Stimulated activated CD8-positive, alpha-beta memory T cell treated with anti-CD3 and anti-CD28 coated beads, Interleukin-12 subunit alpha, Interleukin-12 subunit beta, amount 100 ng/mL, for 1 hour (primary cell): ENCODE data around the gene P3H1.

Source experiments
- DNase-seq: peaks from one replicate; pipeline ENCODE4 v3.0.0-alpha.2; 2020; ENCODE audit warnings: low read depth

P3H1 gene

DNA sequence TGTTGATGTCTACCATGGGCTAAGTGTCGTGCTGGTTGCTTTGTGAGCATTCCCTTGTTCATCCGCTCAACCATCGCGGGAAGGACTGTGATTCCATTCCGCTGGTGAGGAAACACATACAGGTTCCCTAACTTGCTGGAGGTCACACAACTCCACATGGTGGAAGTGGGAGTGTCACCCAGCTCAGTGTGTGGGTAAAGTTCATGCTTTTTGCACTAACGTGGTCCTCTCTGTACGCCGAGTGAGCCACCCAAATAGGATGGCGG is 22.7 kb downstream of the P3H1 start:
- no peak for DNase-seq

DNA sequence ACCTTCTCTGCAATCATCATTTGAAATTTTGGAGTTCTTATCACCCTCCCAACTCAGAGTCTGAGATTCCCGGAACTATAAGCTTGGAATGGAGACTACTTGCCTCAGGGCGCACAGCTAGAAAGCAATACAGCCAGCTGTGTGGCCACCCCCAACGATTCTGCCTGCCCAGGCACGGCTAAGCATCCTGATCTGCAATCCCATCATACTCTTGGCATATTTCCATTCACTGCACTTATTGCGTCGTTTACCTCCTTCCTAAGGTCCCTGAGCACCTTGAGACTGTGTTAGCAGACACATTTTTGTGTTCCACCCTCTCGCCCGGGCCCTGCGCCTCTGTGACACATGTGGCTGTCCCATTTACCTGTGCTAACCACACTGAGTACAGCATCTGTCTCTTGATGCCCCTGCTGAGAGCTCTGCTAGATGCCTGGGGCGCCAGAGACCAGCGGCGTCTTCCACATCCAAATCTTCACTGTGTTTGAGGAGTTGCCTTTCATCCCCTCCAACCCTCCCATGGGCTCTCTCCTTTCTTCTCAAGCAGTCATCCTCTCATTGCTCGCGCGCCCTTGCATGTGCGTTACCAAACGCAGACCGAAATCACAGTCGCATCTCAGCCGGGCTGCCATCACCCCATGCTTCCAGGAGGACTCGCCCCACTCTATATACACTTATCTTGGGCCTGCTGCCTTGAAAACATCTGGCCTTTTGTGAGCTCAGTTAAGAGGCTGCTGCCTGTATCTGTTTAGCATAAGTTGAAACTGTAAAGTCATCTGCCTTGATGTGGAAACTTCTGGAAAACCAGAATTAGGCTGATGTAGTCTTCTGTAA is 23.3 kb downstream of the P3H1 start:
- DNase-seq: no peak

DNA sequence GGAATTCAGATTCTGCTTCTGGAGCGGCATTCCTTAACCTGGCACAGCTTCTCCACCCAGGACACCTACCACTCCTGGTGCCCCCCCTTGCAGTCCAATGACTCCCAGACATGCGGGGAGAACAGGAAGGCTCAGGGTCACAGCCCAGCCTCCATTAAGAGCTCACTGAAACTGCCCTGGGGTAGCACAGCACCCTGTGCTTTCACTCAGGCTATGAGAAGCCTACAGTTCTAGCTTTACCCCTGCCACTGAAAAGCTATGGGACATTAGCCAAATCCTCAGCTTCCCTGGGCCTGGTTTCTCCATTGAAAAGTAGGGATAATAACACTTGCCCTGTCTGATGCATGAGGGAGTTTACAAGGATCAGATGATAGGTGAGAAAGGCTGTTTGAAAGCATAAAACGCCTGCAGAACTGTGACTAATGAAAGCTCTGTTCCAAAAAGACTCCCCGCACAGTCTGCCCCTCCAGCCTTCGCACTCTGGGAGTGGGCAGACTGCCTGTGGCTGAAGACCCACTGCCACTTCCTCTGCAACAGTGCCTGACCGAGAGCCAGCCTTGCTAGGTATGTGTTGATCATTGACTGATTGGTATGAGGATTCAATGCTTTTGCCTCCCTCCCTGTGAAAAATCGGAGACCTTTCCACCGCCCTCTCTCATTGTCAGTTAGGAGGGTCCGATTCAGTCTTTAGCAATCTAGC is 24.1 kb downstream of the P3H1 start:
- no peak for DNase-seq

DNA sequence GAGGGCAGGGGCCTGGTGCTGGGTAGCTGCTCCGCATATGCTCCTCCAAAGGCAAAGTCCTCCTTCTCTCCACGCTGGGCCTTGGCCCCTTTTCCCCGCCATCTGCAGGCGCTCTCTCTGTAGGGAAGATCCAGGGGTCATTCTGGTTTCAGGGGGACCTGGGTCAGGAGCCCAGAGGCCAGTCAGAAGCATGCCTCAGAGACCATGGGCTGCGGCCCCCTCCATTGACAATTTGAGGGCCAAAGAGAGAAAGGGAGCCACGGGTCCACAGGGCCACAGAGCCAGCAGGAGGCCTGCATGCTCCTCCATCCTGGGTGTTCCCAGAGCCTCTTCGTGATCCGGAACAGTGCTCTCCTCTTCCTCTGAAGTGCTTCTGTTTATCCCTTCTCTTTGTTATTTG is 24.7 kb downstream of the P3H1 start:
- no peak for DNase-seq

DNA sequence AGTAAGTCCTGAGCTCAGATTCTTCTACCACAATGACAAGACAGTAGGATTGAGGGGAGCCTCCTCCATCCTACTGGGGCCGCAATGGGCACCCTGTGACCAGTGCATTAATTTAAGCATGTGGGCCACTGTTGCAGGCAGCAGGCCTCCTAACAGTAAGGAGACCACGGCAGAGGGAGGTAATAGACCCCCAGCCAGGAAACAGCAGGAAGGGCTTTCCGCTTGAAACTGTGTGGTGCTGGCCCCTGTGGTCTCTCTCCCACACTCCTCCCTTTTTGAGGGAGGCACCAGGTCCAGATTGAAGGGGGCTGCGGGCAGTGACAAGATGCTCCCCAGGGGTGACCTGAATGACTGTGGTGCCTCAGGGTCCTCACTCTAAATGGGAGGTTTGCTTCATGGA is 25.1 kb downstream of the P3H1 start:
- no peak for DNase-seq

DNA sequence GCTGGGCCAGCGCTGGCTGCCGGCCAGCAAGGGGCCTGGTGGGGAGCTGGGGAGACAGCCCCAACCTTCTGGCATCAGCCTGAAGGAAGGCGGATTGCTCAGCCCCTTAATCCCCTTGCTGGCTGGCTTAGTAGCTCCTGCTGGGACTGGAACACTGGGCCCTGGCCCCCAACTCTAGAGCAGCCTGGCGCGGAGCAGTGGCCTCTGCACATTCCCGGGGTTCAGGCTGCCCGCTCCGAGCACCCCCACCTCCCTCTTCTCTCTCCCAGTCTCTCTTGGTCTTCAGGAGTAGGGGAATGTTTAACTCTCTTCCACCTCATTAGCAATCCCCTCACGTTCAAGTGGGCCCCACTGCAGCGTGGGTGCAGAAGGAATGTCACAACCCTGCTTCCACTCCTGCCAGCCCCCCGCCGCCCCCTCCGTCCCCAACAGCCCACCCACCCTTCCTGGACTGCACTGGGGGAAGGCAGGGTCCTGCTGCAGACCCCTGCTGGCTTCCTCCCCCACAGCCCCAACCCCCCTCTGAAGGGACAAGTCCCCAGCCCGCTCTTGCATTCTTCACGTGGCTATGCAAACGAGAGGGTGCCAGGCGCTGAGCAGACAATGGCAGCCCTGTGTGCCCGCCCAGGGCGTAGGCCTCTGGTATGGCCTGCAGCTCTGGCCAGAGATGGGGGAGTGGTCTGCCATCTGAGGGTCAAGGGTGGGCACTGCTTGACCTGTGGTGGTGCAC is 25.8 kb downstream of the P3H1 start:
- no peak for DNase-seq

DNA sequence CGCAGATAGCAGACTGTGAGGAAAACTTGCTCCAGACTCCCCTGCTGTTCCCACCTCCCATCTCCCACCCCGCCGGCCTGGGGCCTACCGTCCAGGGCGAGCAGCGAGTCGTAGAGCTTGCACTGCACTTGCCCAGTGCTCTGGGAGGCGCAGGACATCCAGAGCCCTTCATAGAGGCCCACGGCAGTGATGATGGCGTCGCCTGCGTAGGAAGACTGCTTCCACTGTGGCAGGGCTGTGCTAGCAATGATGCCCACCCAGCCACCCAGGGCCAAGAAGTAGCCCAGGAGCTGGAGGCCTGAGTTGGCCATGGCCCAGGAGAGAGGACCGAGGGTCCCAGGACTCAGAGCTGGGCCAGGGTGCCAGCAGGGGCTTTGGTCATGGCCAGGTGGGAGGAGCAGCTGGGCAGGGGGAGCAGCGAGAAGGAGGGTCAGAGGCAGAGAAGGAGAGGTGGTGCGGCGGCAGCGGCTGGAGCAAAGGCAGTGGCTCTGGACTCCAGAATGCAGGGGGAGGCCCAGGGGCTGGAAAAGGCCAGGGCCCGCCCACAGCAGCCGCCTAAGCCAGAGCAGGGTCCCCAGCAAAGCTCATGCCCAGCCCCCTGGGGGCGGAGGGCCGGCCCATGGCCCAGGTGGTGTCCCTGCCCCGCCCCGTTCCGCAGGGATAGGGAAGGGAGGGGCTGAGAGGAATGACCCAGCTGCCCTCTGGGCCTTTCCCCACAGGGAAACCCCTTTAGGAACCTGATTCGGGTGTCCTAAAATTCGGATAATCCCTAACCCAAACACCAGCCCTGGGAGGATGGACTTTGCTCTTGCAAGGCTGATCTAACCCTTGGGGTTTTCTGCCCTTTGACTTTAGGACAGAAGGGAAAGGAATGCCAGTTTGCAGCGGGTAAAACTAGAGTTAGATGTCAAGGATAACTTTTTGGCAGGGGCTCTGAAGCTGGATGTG is 26.8 kb downstream of the P3H1 start, which contains the start of gene CLDN19:
Gene CLDN19, minus strand, starts transcription at position 484 of the 948 bp plus-strand sequence. Its CDS starts 173 bp downstream, at position 311.
- no peak for DNase-seq

DNA sequence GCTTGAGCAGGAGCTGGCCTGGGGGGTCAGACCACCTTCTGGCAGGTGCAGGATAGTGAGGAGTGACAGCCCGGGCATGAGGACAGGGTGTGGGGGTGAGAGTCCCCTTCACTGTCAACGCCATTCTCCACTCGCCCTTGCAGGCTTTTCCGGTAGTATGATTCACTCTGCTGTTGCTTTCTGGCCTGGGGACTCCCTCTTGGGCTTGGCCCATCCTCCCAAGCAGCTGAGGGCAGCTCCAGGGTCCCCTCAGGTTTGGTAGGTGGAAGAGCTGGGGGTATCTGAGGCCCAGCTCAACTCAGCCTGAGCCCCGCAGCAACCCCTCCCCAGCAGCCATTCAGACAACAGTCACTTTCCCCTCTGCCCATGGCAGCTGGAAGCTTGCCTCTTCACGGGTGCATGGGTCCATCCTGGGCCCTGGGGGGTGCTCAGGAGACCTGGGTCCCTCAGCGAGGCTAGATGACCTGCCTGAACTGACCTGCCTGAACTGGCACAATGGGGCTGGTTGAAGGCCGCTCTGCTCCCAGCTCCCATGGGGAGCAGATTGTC is 28.1 kb downstream of the P3H1 start:
- DNase-seq: no peak

DNA sequence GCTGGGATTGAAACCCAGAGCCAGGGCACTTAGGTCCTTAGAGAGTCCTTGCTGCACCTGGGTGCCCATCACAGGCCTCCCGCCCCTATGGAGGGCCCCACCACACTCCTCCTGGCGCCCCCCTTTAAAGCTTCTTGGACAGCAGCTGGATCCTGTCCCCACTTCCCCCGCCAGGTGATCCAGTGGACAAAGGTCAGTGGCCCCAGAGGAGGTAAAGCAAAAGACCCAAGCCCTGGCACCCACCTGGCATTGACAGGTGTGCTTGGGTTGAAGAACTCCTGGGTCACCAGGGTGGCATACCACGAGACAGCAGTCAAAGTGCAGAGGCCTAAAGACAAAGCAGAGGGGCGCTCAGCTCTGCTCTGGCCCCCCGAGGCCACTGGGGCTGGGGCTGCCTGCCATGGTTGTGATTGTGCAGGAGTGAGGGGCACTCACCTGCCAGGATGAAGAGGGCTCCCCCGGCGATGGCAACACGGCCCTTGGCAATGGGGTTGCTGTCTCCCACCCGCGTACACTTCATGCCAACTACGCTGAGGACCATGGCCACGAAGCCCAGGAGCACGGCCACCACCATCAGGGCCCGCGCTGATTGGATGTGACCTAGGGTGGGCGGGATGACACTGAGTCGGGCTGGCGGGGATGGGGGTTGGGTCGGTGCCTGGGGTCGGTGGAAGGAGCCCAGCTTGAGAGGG is 28.7 kb downstream of the P3H1 start:
- DNase-seq: no peak

DNA sequence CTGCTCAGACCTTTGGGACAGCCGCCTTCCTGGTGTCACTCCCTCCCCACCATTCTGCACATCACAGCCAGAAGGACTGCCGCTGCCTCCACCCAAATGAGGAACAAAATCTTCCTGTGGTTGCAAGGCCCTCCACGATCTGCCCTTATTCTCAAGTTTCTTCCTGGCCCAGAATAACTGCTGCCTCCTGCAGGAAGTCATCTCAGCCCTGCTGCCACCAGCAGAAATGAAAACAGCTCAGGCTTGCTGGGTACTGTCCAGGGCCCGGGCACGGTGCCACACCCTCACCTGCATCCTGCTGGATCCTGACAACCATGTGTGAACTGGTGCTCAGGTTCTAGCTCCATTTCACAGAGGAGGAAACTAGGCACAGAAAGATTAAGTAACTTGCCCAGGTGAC is 29.6 kb downstream of the P3H1 start:
- DNase-seq: no peak

DNA sequence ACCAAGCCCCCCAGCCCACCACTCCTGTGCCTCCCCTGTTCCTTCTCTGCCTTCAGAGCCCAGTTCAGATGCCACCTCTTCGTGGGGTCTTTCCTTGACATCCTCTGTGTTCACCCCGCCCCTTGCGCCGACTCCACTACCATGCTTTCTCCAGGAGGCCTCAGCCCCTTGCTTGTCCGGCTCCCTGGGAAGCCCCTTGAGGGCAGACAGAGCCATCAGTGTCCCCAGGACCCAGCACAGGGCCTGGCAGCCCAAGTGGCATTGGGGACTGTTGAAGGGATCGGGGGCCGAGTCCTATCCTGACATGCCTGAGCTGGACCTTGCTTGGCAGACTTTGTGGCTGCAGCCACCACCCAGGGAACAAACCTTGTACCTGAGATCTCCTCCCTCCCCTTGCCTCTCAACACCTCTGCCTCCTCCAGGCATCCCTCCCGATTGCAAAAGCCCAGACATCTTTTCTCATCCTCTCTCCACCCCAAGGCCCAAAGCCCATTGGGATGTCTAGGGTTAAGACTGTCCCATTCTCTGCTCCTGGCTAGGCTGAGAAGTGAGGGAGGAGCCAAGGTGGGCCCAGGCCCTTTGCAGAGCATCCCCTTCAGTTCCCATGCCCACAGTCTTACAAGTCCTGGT is 30.1 kb downstream of the P3H1 start:
- no peak for DNase-seq

DNA sequence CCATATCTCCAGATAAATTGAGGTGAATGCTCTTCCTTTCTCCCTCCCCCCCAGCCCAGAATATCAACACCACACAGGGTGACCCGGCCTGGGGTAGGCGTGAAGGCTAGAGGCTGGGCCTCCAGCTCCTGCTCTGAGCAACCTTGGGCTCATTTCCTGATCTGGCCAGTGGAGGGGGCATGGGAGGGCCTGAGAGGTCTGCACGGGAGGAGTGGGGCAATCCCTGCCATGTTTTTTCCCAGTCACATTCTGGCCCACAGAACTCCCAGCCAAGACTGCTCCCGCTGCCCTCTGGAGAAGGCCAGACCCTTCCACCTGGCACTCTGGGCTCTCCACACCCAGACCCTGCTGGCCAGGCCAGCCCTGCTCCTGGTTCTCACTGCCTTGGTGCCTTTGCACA is 30.7 kb downstream of the P3H1 start:
- no peak for DNase-seq

DNA sequence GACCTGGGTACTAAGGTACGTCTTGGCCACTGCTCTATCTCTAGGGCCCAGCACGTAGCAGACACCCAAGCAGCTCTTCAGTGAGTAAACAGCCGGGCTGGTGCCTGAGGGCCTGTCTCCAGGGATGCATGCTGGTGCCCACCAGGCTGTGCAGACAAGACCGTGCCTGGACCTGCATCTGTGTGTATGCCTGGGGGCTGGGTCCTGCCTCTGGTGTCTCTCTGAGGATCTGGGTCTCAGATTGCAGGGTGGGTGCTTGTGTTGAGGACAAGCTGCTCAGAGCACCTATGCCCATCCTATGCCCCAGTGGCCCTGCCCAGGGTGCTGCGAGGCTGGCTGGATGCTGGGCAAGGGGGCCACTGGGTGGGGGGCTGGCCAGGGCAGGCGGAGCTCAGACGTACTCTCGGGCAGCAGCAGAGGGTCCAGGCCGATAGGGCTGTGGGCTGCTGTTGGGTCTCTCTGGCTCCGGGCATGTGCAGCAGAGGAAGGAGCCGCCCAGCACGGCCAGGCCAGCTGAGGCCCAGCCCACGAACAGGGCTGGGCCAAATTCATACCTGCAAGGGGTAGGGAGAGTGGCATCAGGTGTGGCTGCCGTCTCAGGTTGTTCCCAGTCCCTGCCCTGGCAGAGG is 31.2 kb downstream of the P3H1 start:
- DNase-seq: no peak

DNA sequence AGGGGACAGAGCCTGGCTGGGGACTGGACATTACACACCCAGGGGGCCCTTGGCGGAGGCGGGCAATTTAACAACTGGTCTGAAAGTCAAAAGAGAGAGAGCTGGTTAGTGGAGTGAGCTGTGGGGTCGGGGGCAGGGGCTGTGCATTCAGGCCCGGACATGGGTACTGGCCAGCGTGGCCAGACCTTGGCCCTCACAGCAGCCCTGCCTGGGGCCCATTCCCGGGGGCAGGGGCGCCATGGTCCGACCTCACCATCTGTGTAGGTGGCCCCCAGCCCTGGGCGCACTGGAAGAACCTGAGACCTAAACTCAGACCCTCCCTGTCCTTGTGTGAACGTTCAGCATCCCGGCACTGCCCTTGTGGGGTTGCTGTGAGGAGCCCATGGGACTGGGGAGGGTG is 31.8 kb downstream of the P3H1 start:
- DNase-seq: no peak

DNA sequence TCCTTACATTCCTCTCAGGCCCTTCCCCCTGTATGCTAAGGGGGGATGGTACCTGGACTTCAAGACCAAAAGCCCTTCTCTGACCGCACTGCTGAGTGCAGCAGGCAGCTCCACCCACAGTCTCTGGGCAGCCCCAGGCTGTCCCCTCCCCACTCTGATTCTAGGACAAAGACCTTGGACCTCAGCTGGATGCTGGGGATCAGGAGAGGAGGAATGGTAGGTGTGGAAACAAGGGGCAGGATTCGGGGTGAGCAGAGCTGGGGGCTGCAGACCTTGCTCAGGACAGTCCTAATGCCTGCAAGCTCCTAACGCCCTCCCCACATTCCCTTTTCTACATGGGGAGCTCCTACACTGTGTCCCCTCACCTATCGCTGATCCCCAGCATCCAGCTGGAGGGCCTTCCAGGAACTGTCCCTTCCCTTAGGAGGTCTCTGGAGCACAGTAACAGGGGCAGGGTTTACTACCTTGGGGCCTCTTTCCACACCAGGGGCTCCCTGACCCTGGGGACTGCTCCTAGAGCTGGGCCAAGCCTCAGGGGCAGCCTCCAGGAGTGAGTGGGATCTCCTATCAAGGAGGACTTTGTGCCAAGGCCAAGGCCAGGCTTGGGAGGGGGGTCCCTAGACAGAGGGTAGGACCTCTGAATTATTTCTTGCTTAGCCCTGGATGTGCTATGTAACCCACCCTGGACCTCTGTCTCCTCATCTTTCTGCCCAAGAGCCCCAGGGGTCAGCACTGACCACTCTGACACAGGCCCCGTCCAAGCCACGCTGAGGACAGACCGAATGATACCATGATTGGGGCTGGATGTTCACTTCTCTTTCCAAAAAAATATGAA is 32.4 kb downstream of the P3H1 start:
- DNase-seq: no peak

DNA sequence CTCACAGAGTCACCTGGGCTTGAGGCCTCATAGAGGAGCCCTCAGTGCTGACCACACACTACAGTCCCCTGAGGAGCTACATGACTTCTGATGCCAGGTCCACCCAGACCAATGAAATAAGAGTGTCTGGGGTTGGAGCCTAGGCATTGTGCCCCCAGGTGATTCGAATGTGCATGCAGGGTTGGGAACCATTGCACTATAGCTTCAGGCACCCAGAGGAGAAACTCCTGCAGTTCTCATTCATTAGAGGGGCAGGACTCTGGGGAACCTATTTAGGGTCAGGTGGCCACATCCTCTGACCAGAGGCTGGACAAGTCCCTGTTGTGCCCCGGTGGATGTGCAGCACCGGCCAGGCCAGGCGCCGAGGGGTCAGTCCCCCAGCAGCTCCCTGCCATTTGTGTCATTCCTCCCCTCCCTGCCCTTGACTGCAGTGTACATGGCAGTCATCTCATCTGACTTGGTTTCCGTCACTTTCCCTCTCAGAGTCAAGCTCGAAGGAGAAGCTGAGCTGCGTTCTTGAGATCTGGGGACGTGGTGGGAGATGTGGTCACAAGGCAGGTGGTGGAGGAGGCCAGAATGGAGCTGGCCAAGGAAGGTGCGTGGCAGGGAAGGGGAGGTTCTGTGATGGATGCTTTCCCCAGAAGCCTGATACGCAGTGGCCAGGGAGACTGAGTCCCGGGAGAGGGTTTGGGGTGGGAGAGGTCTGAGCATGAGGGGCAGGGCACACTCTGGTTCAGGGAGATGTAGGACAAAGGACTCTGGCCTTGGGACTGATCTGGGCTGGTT is 33.2 kb downstream of the P3H1 start:
- DNase-seq: no peak

DNA sequence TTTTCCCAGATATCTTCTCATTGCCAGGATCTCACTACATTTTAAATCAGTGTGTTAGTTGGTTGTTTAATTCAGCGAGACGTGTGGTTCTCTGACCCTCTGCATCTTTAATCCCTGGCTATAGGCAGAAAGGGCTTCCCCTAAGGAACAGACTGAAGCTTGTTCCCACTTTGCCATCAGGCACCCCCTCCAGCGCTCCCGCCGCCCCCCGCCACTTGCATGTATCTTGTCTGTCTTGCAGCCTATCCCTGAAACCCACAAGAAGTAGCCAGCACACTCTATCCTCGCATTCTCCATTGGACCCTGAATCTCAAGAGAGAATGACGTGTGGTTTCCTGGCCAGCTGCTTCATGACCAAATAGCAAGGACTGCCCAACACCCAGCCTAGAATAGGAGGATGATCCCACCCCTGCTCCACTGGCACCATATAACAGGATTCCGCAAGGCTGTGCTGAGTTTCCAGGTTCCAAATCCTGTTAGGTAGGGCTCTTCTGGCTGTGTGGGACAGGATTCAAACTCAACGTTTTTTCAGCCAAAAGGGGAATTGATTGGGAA is 34.6 kb downstream of the P3H1 start:
- DNase-seq: no peak

DNA sequence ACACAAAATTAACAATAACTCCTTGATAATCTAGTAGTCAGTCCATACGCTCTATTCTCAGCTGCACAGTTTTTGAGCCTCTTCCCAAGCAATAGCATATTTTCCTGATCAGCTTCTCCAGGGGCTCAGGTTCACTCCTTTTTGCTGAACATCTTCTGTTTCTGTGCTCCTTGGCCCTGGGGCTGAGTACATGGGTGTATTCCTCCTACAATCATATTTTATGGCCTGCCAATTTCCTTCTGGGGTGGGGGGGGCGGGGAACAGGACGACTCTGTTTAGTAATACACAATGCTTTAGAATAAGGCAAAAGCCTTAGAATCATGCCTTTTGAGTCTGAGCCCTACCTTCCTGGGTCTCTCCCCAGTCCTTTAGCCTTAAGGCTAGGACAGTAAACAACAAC is 35.2 kb downstream of the P3H1 start:
- no peak for DNase-seq
